Retinal pigment epithelial cell (primary cell): Measurements from ENCODE around the gene CADPS.

Source experiments
- DNase-seq: peaks from one replicate; pipeline ENCODE4 v3.0.0-alpha.2; 2010; ENCODE audit warnings: low read depth
- H3K4me3 ChIP-seq: 2 replicates; pipeline ENCODE4 v1.5.1; 2011; ENCODE audit warnings: mild to moderate bottlenecking, low read length, control low read depth, moderate library complexity
- TF ChIP-seq, protein P1 (sequence below): conservative IDR thresholded peaks from 2 replicates; pipeline ENCODE4 v1.5.1; 2011; ENCODE audit warnings: low read depth, low read length, control low read depth, inconsistent platforms

CADPS gene

DNA sequence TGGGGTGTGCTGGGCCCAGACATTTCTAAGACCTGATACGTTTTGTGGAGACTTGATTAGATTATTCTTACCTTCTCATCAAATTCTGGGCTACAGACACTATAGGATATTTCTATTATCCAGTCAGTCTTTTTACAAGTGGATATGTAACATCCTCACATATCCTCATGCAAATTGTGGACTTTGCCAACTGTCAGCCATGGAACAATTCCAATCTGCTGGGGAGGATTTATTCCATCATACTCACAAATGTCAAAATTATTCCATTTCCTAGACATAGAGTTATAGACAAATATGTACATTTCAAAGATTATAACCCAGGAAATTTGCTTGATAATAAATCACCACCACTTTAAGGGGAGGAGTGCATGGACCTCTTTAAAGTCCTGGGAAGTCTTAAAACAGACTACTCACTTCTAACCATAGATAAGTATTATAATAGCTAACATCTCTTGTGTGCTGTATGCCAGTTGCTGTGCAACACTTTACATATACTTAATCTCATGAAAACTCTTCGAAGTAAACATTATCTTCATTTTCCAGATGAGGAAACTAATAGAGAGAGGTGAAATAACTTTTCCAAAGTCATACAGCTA lies 44.4 kb downstream of the CADPS start:
- H3K4me3 ChIP-seq, result no peak overlapping the region
- TF ChIP-seq, protein P1, sequence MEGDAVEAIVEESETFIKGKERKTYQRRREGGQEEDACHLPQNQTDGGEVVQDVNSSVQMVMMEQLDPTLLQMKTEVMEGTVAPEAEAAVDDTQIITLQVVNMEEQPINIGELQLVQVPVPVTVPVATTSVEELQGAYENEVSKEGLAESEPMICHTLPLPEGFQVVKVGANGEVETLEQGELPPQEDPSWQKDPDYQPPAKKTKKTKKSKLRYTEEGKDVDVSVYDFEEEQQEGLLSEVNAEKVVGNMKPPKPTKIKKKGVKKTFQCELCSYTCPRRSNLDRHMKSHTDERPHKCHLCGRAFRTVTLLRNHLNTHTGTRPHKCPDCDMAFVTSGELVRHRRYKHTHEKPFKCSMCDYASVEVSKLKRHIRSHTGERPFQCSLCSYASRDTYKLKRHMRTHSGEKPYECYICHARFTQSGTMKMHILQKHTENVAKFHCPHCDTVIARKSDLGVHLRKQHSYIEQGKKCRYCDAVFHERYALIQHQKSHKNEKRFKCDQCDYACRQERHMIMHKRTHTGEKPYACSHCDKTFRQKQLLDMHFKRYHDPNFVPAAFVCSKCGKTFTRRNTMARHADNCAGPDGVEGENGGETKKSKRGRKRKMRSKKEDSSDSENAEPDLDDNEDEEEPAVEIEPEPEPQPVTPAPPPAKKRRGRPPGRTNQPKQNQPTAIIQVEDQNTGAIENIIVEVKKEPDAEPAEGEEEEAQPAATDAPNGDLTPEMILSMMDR, result no peak
- no peak for DNase-seq

DNA sequence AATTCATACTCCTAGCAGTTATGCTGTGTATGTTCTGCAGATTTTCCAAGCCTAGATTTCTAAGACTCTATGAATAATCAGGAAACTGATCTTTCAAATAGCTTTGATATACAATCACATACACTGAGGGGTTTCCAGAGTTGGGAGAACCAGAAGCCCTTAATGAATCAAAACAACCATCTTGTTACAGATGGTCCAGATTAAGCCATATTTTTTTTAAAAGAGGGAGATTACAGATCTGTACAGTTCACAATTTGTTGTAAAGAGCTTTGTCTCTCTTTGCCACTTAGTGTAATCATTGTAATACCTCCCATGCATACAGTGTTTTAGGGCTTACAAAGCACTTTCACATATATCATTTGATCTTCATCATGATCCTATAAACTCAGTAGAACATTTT lies 47.7 kb downstream of the CADPS start:
- no peak for DNase-seq
- no peak overlapping the region for H3K4me3 ChIP-seq
- TF ChIP-seq, protein P1, result no peak

DNA sequence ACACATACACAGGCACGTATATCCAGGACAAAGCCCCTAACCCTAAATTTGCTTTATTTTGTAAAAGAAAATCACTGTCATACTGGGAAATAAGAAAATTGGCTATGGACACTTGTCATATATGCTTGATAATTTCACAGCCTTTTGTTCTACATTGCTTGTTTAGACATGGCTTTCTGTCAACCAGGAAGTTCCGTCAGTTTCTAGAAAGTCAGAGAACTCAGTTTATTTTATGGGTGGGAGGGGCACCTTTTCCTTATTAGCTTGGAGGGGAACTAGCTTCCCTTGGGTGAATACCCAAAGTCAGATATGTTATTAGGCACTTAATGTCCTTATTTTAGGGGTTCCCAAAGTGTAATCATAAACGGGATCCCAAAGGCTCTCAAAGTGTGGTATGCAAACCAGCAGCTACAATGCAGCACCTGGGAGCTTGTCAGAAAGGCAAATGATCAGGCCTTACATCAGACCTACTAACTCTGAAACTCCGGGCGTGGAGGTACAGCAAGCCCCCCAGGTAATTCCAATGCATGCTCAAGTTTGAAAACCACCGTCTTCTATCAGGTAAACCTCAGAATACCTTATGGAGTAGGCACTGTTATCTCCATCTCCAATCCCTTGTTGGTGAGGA lies 50.1 kb downstream of the CADPS start:
- TF ChIP-seq, protein P1, result no peak
- no peak for DNase-seq
- H3K4me3 ChIP-seq, result no peak overlapping the region

DNA sequence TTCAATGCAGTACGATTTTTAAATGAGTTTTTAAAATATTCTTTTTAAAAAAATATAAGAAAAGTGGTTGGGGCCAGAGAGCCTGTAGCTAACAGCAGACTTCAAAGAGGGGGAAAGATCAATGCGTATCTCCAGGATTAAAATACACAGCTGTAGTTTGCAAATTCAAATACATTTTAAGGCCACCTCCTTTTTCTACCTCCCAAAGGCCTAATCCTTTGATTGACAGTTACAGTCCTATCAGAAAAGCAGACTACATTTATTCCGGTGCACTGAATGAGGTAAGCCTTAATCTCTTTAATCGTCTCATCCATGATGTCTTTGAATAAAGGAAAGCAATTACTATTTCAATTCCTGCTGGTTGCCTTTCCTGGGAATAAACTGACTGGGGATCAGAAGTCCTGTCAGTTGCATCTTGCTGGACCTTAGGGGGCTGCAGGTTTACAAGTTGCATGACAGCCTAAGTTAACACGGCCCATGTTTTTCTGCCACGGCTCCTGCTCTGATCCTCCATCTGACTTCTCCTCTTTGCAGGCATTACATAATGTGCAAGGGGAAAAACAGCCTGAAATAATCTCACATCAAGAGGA lies 51.7 kb downstream of the CADPS start:
- no peak for DNase-seq
- TF ChIP-seq, protein P1, result no peak
- no peak overlapping the region for H3K4me3 ChIP-seq

DNA sequence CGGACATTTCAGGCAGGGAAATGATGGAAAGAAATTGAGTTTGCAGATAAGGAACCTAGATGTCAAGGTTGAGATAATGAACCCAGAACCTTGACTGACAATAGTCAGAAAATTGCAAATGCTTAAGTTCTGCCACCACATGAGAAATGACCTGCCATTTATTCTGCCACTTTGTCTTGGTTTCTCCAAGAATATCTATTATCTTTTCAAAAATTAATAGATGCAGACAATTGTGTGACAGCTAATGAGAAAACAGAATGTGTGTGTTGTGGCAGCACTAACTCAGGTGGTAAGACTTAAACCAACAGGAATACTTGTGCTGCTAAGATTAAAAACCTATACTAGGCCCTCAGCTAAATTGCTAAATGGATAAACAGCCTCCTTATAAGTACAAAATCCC lies 52.3 kb downstream of the CADPS start:
- H3K4me3 ChIP-seq, result no peak overlapping the region
- no peak for DNase-seq
- TF ChIP-seq, protein P1, result no peak

DNA sequence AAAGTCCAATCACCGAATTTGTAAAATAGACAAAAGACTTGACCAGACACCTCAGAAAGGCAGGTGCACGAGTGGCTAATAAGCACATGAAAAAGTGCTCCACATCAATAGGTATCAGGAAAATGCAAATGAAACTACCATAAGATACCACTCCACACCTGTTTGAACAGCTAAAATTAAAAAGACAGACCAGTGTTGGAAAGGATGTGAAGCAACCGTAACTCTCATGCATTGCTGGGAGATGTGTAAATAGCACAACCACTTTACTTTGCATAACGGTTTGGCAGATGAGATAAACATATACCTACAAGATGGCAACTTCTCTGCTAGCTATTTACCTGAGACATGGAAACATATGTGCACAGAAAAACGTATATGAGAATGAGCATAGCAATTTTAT lies 56.9 kb downstream of the CADPS start:
- no peak for DNase-seq
- no peak overlapping the region for H3K4me3 ChIP-seq
- TF ChIP-seq, protein P1, result no peak

DNA sequence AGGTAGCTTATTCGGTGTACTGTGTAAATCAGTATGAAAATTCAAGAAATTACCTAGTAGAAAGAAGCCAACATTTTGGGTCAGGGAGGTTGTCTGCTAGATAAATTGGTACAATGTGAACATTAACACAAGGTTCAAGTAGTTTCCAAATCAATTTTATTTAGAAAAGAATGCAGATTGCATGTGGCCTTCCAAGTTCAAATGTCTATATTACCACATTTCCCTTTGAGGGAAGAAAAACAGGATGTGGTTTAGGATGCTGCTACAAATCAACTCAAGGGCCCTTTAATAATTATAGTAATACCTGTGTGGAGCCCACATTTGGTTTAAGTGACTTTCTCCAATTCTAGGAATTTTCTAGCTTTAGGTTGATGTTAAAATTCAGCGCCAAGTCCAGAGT lies 57.5 kb downstream of the CADPS start:
- H3K4me3 ChIP-seq, result no peak overlapping the region
- TF ChIP-seq, protein P1, result no peak
- DNase-seq, result no peak
